GM18867 (cell line): Measurements from ENCODE around the gene VPS13D.

ENCODE experiments used
- ATAC-seq: cut with Tn5 transposase; IDR thresholded peaks from one replicate; pipeline ENCODE4 v1.9.1; 2021; ENCODE audit warnings: mild to moderate bottlenecking, moderate library complexity; ENCODE audit not compliant: unreplicated experiment

VPS13D gene

DNA sequence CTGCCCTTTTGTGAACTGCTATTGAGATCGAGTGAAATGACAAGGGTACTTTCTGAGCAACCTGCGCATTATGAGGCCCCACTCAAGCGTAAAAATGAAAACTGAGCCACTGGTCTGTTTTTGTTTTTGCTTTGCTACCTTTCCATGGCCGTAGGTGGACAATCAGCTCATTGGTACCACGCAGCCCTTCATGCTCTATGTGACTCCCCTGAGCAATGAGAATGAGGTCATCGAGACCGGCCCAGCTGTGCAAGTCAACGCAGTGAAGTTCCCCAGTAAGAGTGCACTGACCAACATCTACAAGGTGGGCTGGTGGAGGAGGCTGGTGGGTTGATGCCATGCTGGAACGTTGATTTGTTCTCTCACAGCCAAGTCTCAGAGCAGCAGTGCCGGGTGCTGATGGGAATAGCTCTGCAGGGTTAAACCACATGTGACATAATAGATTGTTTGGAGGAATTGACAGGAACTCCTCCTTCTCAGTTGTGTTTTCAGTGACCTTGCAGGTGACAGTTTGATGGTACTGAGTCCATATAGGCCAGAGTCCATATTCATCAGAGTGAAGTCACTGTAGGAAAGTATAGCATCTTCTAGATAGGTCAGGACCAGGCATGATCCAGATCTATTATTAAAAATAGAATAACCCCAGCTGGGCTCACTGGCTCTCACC lies 170.3 kb downstream of the VPS13D start:
- no peak for ATAC-seq

DNA sequence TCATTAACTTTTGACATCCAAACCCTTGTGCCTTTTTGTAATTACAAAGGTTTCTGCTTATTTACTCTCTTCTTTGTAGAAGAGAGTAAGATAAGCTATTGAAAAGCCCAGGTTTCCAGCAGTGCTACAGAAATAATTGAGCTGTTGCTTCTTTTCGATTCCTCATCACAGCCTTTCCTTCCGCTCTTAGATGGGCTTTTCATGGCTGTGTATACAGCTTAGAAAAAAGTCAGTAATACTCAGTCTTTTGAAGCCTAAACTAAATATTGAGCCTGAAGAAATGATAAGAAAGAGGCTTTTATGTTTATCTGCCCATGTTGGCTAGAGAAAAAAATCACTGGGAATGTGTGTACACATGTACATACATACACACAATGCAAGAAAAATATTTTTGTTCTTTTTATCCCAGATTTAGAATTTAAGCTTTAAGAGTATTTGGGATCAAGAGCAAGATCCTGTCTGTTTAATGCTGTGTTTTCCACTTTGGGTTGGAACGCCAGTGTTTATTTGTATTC lies 172.4 kb downstream of the VPS13D start:
- no peak for ATAC-seq

DNA sequence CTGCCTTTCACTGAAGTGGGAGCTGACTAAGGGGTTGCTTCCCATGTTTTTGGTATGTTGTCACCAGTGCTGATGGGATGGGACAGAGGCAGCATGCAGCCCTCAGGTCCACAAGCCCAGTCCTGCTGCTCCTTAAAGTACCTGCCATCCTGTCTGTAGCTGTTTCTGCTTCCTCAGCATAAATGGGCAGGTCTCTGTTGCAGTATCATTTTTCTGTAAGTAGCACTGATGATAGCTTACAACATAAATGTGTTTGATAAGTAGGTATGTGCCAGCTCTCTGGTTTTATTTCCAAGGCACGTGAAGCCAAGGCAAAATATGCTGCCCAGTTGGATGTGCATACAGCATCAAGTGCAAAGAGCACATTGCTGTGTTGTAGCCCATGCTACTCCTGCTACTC lies 173.0 kb downstream of the VPS13D start:
- ATAC-seq, result no peak

GRCh38 chr1:12404918-12405317 lies 175.1 kb downstream of the VPS13D start:
- ATAC-seq, result no peak

DNA sequence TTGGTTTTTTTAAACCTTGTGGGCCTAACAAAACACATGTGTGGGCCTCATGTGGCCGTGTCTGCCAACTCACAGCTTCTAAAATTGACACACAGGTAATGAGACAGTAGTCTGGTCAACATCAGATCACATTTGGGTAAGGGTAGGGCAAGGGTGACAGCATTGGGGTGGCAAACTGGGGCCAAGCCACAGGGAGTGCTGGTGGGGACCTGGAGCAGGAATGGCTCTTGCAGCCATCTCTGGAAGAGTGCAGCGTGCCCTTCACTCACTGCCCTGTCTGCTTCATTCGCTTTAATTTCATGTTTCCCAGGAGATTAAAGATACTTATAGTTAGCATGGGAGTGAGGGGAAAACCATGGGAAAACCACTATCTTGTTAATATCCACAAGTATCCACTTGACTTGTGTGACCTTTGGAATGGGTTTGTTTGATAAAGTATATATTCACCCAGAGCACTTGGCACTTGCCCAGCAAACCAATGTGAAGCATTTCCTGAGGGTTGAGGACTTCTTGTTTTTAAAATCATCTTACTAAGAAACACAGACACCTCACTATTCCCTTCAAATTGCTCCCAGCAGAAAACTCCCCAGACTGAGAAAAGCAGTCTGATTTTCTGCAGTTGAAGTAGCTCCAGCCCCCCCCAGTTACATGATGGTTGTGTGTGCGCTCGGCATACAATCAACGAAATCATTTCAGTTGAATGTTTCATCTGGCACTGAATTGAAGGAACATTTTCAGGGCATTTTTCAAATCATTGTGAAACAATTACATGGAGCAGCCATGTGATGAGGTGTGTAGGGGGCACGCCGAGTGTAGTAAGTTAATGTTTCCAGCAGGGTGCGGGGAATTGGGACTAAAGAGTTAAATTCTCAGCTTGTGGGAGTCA lies 175.7 kb downstream of the VPS13D start:
- ATAC-seq, result no peak

GRCh38 chr1:12406211-12407021 lies 176.6 kb downstream of the VPS13D start:
- no peak for ATAC-seq

GRCh38 chr1:12407050-12407961 lies 177.5 kb downstream of the VPS13D start:
- no peak for ATAC-seq

- ATAC-seq, result no peak
Observed at GRCh38 chr1:12407962-12408454, 178.2 kb downstream of the VPS13D start.

- no peak for ATAC-seq
Observed at GRCh38 chr1:12408662-12409061, 178.8 kb downstream of the VPS13D start.

GRCh38 chr1:12409681-12410080 lies 179.9 kb downstream of the VPS13D start:
- ATAC-seq, result no peak

- ATAC-seq, result no peak
Observed at GRCh38 chr1:12410351-12410750, 180.5 kb downstream of the VPS13D start.

DNA sequence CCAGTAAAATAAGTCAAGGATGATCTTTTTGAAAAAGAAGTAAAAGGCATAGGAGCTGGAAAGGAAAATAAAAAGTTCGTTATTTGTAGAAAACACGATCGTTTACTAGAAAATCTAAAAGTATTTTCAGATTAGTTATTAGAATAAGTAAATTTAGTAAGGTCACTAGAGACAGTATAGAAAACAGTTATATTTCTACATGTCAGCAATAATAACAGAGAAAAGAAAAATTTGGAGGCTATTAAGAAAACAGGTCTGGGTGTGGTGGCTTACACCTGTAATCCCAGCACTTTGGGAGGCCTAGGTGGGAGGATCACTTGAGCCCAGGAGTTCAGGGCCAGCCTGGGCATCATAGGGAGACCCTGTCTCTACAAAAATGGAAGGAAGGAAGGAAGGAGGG lies 181.3 kb downstream of the VPS13D start:
- ATAC-seq, result no peak

GRCh38 chr1:12411747-12412146 lies 181.9 kb downstream of the VPS13D start:
- ATAC-seq, result no peak

GRCh38 chr1:12412439-12412838 lies 182.6 kb downstream of the VPS13D start:
- no peak for ATAC-seq

DNA sequence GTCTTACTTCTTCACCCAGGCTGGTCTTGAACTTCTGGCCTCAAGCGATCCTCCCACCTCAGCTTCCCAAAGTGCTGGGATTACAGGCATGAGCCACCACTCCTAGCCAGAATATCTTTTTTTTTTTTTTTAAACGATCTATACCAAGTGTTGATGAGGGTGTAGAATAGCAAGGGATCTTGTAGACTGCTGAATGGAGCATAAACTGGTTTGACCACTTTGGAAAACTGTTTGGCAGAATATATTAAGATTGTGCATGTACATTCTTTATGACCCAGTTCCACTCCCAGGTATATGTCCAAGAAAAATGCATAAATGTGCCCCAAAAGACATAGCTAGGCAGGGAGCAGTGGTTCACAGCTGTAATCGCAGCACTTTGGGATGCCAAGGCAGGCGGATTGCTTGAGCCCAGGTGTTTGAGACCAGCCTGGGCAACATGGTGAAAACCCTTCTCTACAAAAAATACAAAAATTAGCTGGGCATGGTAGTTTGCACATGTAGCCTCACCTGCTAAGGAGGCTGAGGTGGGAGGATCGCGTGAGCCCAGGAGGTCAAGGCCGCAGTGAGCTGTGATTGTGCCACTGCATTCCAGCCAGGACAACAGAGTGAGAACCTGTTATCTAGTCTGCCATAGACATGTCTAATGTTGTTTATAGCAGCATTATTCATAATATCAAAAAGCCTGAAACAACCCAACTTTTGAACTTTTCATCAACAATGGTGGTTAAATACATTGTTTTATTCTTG lies 184.0 kb downstream of the VPS13D start:
- ATAC-seq, result no peak

DNA sequence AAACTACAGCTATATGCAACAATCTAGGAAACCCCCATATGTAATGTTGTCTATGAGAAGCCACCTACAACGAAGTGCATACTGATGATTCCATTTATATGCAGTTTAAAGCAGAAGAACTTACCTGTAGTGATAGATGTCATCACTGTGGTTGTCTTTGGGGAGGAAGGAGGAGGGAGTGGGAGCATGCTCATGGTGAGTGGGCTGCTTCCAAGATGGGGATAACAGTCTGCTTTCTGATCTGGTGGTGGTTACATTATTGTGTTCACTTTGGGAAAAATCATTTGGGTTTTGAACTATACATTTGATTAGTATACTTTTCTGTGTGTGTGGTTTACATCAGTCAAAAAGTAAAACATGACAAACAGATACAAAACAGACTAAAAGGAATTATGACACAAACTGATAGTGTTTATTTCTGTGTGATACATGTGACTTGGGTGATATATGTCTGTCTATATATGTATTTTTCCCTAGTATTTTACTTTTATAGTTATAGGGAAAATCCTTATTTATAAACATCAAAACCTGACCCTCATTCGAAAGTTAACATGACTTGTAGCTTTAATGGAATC lies 184.7 kb downstream of the VPS13D start:
- ATAC-seq, result no peak

DNA sequence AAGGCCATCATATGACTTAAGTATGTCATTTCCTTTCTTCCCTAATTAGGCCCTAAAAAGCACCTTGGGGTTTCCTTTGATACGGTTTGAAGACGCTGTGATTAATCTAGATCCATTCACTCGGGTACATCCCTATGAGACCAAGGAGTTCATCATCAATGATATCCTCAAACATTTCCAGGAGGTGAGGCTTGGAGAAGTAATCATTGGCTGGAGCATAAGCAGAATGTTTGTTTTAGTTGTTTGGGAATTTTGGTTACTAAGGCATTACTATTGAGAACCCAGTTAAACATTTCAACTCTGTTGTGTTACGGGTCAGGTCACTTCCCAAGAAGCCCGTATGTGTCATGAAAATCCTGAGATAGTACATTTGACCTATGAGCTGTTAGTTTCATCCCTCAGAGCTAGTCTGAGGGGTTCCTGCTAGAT lies 185.2 kb downstream of the VPS13D start:
- no peak for ATAC-seq

- no peak for ATAC-seq
Observed at GRCh38 chr1:12416101-12416500, 186.3 kb downstream of the VPS13D start.

- no peak for ATAC-seq
Observed at GRCh38 chr1:12416744-12417143, 186.9 kb downstream of the VPS13D start.
